RWPE2 (cell line): ENCODE measurements around the gene NPRL2.

Experiments used
- ATAC-seq: fragments of 200-7000 bp; cut with Tn5 transposase; 3 replicates; pipeline ENCODE4 v1.9.1; 2021; ENCODE audit warnings: low read depth
- DNase-seq: peaks from one replicate; pipeline ENCODE4 v3.0.0-alpha.2; 2020; ENCODE audit warnings: low spot score
- H3K27ac ChIP-seq: fragments of 450-650 bp; 2 replicates; pipeline ENCODE4 v1.5.1; 2017; ENCODE audit warnings: mild to moderate bottlenecking; ENCODE audit not compliant: poor library complexity, severe bottlenecking
- H3K27me3 ChIP-seq: fragments of 250-450 bp; sonication (Bioruptor Pico); 2 replicates; pipeline ENCODE4 v1.5.1; 2021; ENCODE audit warnings: mild to moderate bottlenecking, moderate library complexity; ENCODE audit not compliant: insufficient read depth, poor library complexity, severe bottlenecking
- H3K36me3 ChIP-seq: fragments of 250-450 bp; sonication (Bioruptor Pico); 2 replicates; pipeline ENCODE4 v1.5.1; 2020; ENCODE audit warnings: low read depth, mild to moderate bottlenecking, moderate library complexity
- H3K4me1 ChIP-seq: fragments of 250-450 bp; sonication (Bioruptor Pico); 2 replicates; pipeline ENCODE4 v1.5.1; 2021; ENCODE audit warnings: mild to moderate bottlenecking, moderate library complexity; ENCODE audit not compliant: insufficient read depth, poor library complexity, severe bottlenecking
- H3K4me3 ChIP-seq: fragments of 250-450 bp; sonication (Bioruptor Pico); 2 replicates; pipeline ENCODE4 v1.5.1; 2021; ENCODE audit warnings: mild to moderate bottlenecking, moderate library complexity; ENCODE audit not compliant: severe bottlenecking
- H3K9me3 ChIP-seq: fragments of 250-450 bp; sonication (Bioruptor Pico); 2 replicates; pipeline ENCODE4 v1.5.1; 2021; ENCODE audit warnings: mild to moderate bottlenecking, moderate library complexity; ENCODE audit not compliant: severe bottlenecking
- CTCF ChIP-seq: fragments of 450-650 bp; IDR thresholded peaks from one replicate; pipeline ENCODE4 v1.5.1; 2017; ENCODE audit warnings: mild to moderate bottlenecking, moderate library complexity; ENCODE audit not compliant: poor library complexity, severe bottlenecking

NPRL2 gene

DNA sequence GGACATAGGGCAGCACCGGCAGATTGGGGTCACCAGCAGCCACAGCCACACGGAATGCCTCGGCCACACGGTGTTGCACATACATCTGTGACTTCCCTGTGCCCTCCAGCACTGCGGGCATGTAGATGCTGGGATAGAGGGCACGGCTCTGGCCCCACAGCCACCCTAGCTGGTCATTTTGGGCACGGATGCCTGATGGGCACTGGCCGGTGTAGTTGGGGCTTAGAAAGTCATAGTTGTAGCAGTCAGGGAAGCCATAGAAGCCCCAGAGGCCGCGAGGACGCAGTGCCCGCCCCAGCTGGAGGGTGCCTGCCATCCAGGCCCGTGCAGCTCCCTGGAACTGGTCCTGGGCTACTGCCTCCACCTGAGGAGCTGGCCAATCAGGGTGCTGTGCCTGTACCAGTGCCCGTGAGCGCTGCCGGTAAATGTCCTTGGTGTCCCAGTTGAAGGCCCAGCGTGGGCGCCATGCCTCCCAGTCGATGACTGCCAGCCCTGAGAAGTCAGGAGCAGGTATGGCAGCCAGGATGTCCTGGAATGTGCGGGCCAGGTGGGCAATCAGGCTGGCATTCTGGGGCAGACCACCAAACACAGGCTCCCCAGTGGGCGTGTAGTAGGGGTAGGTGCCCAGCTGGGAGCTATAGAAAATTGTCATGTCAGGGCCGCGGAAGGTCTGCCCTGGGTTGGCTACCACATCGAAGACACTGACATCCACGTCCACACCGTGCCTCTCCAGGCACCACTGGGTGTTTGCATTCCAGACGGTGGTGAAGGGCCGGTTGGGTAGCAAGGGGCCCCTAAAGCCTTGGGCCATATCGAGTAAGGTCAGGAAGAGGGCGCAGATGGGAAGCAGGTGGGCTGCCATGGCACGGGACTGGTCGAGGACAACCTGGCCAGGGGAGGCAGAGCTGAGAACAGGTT, 48.2 kb downstream of the NPRL2 start:
- TF ChIP-seq CTCF, result no peak
- no peaks in the 10 kb centered on the region for H3K36me3 ChIP-seq
- no peaks in the 10 kb centered on the region for H3K27me3 ChIP-seq
- peaks cover 4% of the 10 kb centered on the region for H3K9me3 ChIP-seq
- ATAC-seq (no peak), DNase-seq (no peak)
- no peak overlapping the region for H3K27ac ChIP-seq
- H3K4me1 ChIP-seq, result peaks cover 9% of the 10 kb centered on the region
- H3K4me3 ChIP-seq, result no peak overlapping the region

DNA sequence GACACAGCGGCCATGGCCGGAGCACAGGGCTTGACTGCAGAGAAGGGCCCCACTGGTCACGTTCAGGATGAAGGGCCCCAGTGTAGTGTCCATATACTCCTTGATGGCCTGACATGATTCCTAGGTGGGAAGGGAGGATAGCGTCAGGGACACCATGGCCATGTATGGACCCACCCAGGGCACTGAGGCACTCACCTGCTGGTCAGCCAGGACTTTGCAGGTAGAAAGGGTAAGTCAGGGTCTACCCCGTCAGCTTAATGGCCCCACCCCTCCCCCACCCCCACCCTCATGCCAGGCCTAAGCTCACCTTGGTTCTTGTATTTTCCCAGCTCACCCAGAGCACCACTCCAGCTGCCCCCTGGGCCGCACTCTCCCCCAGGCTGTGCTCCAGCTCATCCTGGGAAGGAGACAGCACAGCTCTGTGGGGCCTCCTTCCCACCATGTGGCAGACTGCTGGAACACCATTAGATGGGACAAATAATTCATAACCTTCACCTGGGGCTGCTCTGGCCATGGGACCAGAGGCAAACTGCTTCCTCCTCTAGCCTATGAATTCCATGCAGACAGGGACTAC, 49.8 kb downstream of the NPRL2 start:
- Histone ChIP-seq H3K9me3 (no peaks in the 10 kb centered on the region), H3K36me3 (no peaks in the 10 kb centered on the region), H3K4me3 (peak overlapping the region; percentile 30), H3K27ac (peak overlapping the region; percentile 95), H3K27me3 (no peaks in the 10 kb centered on the region), H3K4me1 (peaks cover 9% of the 10 kb centered on the region)
- TF ChIP-seq CTCF, result no peak
- ATAC-seq (no peak), DNase-seq (no peak)

DNA sequence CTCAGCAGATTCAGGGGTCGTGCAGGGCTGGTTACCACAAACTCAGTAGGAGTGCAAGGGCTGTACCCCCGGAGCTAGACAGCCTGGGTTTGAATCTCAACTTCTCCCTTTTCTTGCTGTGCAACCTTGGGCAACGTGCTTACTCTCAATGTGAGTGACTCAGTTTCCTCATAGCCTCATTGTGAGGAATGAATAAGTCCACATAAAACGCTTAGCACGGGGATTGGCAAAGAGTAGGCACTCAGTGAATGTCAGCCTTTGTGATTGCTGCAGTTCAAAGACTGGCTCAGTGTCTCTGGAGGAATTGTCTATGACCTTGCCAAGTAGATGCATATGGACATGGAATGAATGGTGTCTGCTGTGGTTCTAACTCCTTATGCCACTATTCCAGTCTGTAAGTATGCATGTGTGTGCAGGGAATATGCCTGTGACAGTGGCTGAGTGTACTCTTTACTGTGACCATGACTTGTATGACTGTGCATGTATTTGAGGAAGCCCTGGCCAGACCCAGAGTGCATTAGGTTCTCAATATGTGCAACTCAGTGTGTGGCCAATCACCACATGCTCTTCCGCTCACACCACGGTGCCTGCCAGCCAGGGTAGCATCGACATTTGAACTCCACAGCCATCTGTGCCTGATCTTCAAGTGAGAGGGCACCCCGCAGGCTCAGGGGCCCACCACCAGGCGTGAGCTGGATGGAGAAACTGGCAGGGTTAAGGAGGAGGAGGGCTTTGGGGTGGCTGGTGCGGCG, 50.5 kb downstream of the NPRL2 start:
- peak overlapping the region; percentile 95 for H3K27ac ChIP-seq
- H3K9me3 ChIP-seq, result no peaks in the 10 kb centered on the region
- no peaks in the 10 kb centered on the region for H3K36me3 ChIP-seq
- peaks cover 9% of the 10 kb centered on the region for H3K4me1 ChIP-seq
- no peaks in the 10 kb centered on the region for H3K27me3 ChIP-seq
- DNase-seq (no peak), ATAC-seq (peak; percentile 1)
- H3K4me3 ChIP-seq, result peak overlapping the region; percentile 30
- no peak for TF ChIP-seq CTCF

GRCh38 chr3:50299638-50299928, 51.0 kb downstream of the NPRL2 start:
- Histone ChIP-seq H3K4me3 (peak overlapping the region; percentile 30), H3K9me3 (no peaks in the 10 kb centered on the region), H3K27me3 (no peaks in the 10 kb centered on the region), H3K36me3 (no peaks in the 10 kb centered on the region), H3K4me1 (peaks cover 9% of the 10 kb centered on the region), H3K27ac (peak overlapping the region; percentile 95)
- ATAC-seq (peak; percentile 73), DNase-seq (no peak)
- TF ChIP-seq CTCF, result no peak
